Nephron (organoid): ENCODE data around the gene MMEL1.
A peak's percentile ranks its signal among the peaks of the same experiment; 100 is the strongest.

ENCODE experiments used
- H3K27ac Mint-ChIP-seq, 3 experiments: 2 replicates each; pipeline ENCODE4 v1.8.0; 2020; ENCODE audit warnings: mixed read lengths in 3 of 3, mild to moderate bottlenecking in 2 of 3, moderate library complexity in 1 of 3
- H3K27me3 Mint-ChIP-seq: 2 replicates; pipeline ENCODE4 v1.8.0; 2021; ENCODE audit warnings: low read depth, mild to moderate bottlenecking, moderate library complexity, mixed read lengths
- H3K36me3 Mint-ChIP-seq: 2 replicates; pipeline ENCODE4 v1.8.0; 2020; ENCODE audit warnings: low read depth, mixed read lengths
- H3K4me1 Mint-ChIP-seq: 2 replicates; pipeline ENCODE4 v1.8.0; 2020; ENCODE audit warnings: mixed read lengths
- H3K4me3 Mint-ChIP-seq, 3 experiments: 2 replicates each; pipeline ENCODE4 v1.8.0; 2020; ENCODE audit warnings: mild to moderate bottlenecking in 3 of 3, mixed read lengths in 3 of 3, moderate library complexity in 2 of 3
- H3K9me3 Mint-ChIP-seq: 2 replicates; pipeline ENCODE4 v1.8.0; 2020; ENCODE audit warnings: mixed read lengths
- CTCF ChIP-seq, 3 experiments: fragments of 200-600 bp; sonication (generic); IDR thresholded peaks; one replicate each; pipeline ENCODE4 v1.5.0; 2021; ENCODE audit warnings: antibody characterized with exemption in 3 of 3; ENCODE audit not compliant: unreplicated experiment in 3 of 3

The MMEL1 gene

GRCh38 chr1:2544093-2544874 lies 88.5 kb downstream of the MMEL1 start:
- Mint-ChIP-seq H3K4me3 (no peak overlapping the region), H3K27me3 (peaks cover 4% of the 10 kb centered on the region), H3K9me3 (no peaks in the 10 kb centered on the region), H3K27ac (peak overlapping the region in 1 of 3 experiments; percentile 11), H3K36me3 (no peaks in the 10 kb centered on the region), H3K4me1 (peaks cover 7% of the 10 kb centered on the region)
- no peak for TF ChIP-seq CTCF (IDR thresholded peaks at IDR 0.05; ENCODE audit: unreplicated experiment in 3 of 3)

DNA sequence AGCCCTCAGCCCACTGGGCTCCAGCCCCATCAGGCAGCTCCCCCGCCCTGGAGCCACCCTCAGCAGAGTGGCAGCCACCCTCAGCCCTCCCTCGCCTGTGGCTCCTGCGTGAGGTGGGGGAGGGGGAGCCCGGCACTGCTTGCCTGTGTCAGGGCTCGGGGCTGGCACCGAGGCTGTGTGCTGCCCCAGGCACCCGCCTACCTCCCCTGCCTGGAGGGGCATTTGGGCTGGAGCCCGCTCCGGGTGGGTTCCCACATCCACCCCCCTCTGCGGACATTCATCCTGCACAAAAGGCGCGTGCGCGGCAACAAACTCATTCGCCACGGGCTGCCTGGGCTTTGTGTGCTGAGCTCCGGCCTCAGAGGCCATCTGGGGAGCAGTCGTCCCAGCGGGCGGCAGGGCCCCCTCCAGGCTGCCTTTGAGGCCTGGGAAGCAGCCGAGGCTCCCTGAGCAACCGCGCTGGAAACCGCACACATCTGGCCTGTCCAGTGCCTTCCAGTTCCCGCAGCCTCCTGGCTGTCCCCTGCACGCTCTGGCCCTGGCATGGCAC lies 89.2 kb downstream of the MMEL1 start:
- Mint-ChIP-seq H3K4me1 (peaks cover 7% of the 10 kb centered on the region), H3K4me3 (no peak overlapping the region), H3K27ac (no peak overlapping the region), H3K27me3 (peaks cover 5% of the 10 kb centered on the region), H3K9me3 (no peaks in the 10 kb centered on the region), H3K36me3 (no peaks in the 10 kb centered on the region)
- no peak for TF ChIP-seq CTCF (IDR thresholded peaks at IDR 0.05; ENCODE audit: unreplicated experiment in 3 of 3)

- H3K27ac Mint-ChIP-seq, result no peak overlapping the region
- peaks cover 7% of the 10 kb centered on the region for H3K4me1 Mint-ChIP-seq
- H3K27me3 Mint-ChIP-seq, result peaks cover 8% of the 10 kb centered on the region
- H3K4me3 Mint-ChIP-seq, result peak overlapping the region in 1 of 3 experiments; percentile 35
- H3K9me3 Mint-ChIP-seq, result no peaks in the 10 kb centered on the region
- no peaks in the 10 kb centered on the region for H3K36me3 Mint-ChIP-seq
- TF ChIP-seq CTCF (IDR thresholded peaks at IDR 0.05; ENCODE audit: unreplicated experiment in 3 of 3), result no peak
Measured at GRCh38 chr1:2542246-2542915, 90.4 kb downstream of the MMEL1 start.

- Mint-ChIP-seq H3K9me3 (no peaks in the 10 kb centered on the region), H3K27me3 (peaks cover 4% of the 10 kb centered on the region), H3K4me3 (no peak overlapping the region), H3K27ac (no peak overlapping the region), H3K4me1 (peaks cover 7% of the 10 kb centered on the region), H3K36me3 (no peaks in the 10 kb centered on the region)
- no peak for TF ChIP-seq CTCF (IDR thresholded peaks at IDR 0.05; ENCODE audit: unreplicated experiment in 3 of 3)
Measured at GRCh38 chr1:2541619-2542245, 91.1 kb downstream of the MMEL1 start.

DNA sequence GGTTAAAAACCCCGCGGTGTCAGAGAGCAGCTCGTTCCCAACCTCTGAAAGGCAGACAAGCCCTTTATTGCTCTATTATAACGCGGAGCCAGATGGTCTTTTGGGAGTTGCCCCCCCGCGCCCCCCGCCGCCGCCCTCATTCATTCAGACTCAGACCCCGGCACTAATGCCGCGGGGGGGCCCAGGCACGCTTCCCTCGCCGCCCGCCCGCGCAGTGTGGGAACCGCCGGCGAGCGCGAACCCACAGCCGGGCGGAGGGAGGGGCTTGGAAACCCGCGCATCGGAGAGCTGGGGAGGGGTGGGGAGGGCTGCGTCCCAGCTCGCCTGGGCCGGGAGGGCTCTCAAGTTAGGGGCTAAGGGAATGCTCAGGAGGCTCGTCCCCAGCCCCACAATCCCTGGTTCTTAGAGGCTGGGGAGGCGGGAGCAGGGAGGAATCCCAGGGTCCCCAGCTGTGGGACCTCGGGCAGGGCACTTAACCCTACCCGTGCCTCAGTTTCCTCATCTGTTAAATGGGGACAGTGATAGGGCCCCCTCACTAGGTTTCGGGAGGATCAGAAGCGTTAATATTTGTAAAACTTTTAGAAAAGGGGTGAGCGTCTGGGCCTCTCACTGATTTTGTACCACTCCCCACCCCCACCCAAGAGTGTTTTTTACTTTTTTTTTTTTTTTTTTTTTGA lies 91.9 kb downstream of the MMEL1 start:
- H3K36me3 Mint-ChIP-seq, result no peaks in the 10 kb centered on the region
- no peak overlapping the region for H3K4me3 Mint-ChIP-seq
- no peak for TF ChIP-seq CTCF (IDR thresholded peaks at IDR 0.05; ENCODE audit: unreplicated experiment in 3 of 3)
- H3K9me3 Mint-ChIP-seq, result no peaks in the 10 kb centered on the region
- peaks cover 7% of the 10 kb centered on the region for H3K4me1 Mint-ChIP-seq
- H3K27ac Mint-ChIP-seq, result no peak overlapping the region
- peaks cover 10% of the 10 kb centered on the region for H3K27me3 Mint-ChIP-seq
